GM23248 (cell line): ENCODE results near the gene PRELP. TPM values are rescaled to one million over a fixed set of nuclear protein-coding genes. Genes with fewer than 3 reads are reported as not detected.

Experiments
- DNase-seq: peaks from one replicate; pipeline ENCODE4 v3.0.0-alpha.2; 2015
- H2AFZ ChIP-seq: fragments of 200-600 bp; sonication (generic); 2 replicates; pipeline ENCODE4 v1.6.1; 2016; ENCODE audit warnings: antibody characterized with exemption
- H3F3A ChIP-seq: fragments of 200-600 bp; sonication (generic); 2 replicates; pipeline ENCODE4 v1.6.1; 2016; ENCODE audit warnings: mild to moderate bottlenecking, antibody characterized with exemption, mixed run types; ENCODE audit not compliant: insufficient read depth
- H3K27ac ChIP-seq: fragments of 200-600 bp; sonication (generic); 2 replicates; pipeline ENCODE4 v1.5.1; 2016; ENCODE audit warnings: mild to moderate bottlenecking
- H3K27me3 ChIP-seq: fragments of 200-600 bp; sonication (generic); replicated peaks from 2 replicates; pipeline ENCODE4 v1.6.1; 2016; ENCODE audit warnings: mild to moderate bottlenecking; ENCODE audit not compliant: insufficient read depth
- H3K36me3 ChIP-seq: fragments of 200-600 bp; sonication (generic); 2 replicates; pipeline ENCODE4 v1.6.1; 2016; ENCODE audit warnings: low read depth, mild to moderate bottlenecking
- H3K4me1 ChIP-seq: fragments of 200-600 bp; sonication (generic); 2 replicates; pipeline ENCODE4 v1.6.1; 2016; ENCODE audit warnings: mild to moderate bottlenecking; ENCODE audit not compliant: insufficient read depth
- H3K4me2 ChIP-seq: fragments of 200-600 bp; sonication (generic); one replicate; pipeline ENCODE4 v1.6.1; 2016; ENCODE audit warnings: mild to moderate bottlenecking; ENCODE audit not compliant: unreplicated experiment
- H3K4me3 ChIP-seq: fragments of 200-600 bp; sonication (generic); 2 replicates; pipeline ENCODE4 v1.5.1; 2016; ENCODE audit warnings: mild to moderate bottlenecking
- H3K79me2 ChIP-seq: fragments of 200-600 bp; sonication (generic); 2 replicates; pipeline ENCODE4 v1.6.1; 2016; ENCODE audit warnings: mild to moderate bottlenecking; ENCODE audit not compliant: insufficient read depth
- H3K9ac ChIP-seq: fragments of 200-600 bp; sonication (generic); 2 replicates; pipeline ENCODE4 v1.6.1; 2016; ENCODE audit warnings: mild to moderate bottlenecking
- H3K9me2 ChIP-seq: fragments of 200-600 bp; sonication (generic); 2 replicates; pipeline ENCODE4 v1.6.1; 2016; ENCODE audit warnings: mixed run types, mild to moderate bottlenecking, moderate library complexity; ENCODE audit not compliant: insufficient read depth
- H3K9me3 ChIP-seq: fragments of 200-600 bp; sonication (generic); one replicate; pipeline ENCODE4 v1.6.1; 2017; ENCODE audit warnings: low read depth
- H4K20me1 ChIP-seq: fragments of 200-600 bp; sonication (generic); 2 replicates; pipeline ENCODE4 v1.6.0; 2016; ENCODE audit not compliant: insufficient read depth
- EZH2 ChIP-seq: fragments of 200-600 bp; sonication (generic); IDR thresholded peaks from 2 replicates; pipeline ENCODE4 v1.6.1; 2018; ENCODE audit warnings: antibody characterized with exemption, mild to moderate bottlenecking; ENCODE audit not compliant: insufficient read depth, poor library complexity, severe bottlenecking
- EZH2phosphoT487 ChIP-seq: fragments of 200-600 bp; sonication (generic); IDR thresholded peaks from 2 replicates; pipeline ENCODE4 v1.6.1; 2018; ENCODE audit warnings: antibody characterized with exemption, moderate library complexity, mild to moderate bottlenecking, low read depth; ENCODE audit not compliant: insufficient read depth
- WGBS, 2 experiments: methylation state at CpG; one replicate each; pipeline ENCODE4 v1.1.6; 2015 to 2017; ENCODE audit warnings: low lambda C conversion rate in 2 of 2, low coverage in 1 of 2; ENCODE audit errors: missing lambda C conversion rate in 2 of 2; 5-methylcytosine and 5-hydroxymethylcytosine counted together
- in situ Hi-C: fragments of 300-500 bp; cut with MboI; formaldehyde crosslinking; loops from 2 replicates; pipeline ENCODE4 v1.15.0; 2020
- polyA plus RNA-seq: library from polyadenylated mRNA; unstranded; fragments of >200 nt; fragmentation: Nextera tagmentation; extraction: Ambion mirVana; gene quantifications from 2 replicates; pipeline ENCODE4 v1.2.1, GENCODE V29; 2016
- total RNA-seq: library from RNA; depleted of rRNA; stranded (reverse); fragments of >200 nt; shearing (Covaris generic); gene quantifications from 2 replicates; pipeline ENCODE4 v1.2.3, GENCODE V29; 2014

PRELP gene
- total and polyA plus RNA-seq, 2 experiments from 2014 or later, result 0.32 to 1.6 TPM

DNA sequence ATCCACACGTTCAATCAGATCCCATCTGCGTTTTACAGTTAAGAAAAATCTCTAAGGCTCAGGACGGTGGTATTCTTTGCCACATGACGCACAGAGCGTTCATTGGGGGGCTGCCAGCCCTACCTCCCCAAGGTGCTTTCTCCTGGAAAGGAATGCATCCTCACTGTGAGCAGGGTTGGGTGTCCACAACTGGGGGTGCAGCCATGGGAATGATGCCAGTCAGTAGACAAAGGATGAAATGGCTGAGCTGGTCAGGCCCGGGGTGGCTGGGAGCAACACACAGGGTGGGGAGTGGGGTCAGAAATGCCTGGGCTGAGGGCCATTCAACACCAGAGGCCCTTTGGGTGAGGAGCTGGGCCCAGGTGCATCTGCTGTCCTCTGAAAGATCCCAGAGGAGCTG is 44.3 kb downstream of the PRELP start:
- Histone ChIP-seq H3F3A (no peaks in the 10 kb centered on the region; the same call in 1 of the 2 replicates), H3K36me3 (no peaks in the 10 kb centered on the region), H3K79me2 (no peaks in the 10 kb centered on the region), H3K27ac (no peak overlapping the region), H3K9me3 (no peaks in the 10 kb centered on the region), H3K4me2 (no peak overlapping the region), H3K9ac (no peak overlapping the region), H3K4me1 (peaks cover 26% of the 10 kb centered on the region), H3K27me3 (no peaks in the 10 kb centered on the region), H2AFZ (no peak overlapping the region), H4K20me1 (no peaks in the 10 kb centered on the region), H3K4me3 (no peak overlapping the region), H3K9me2 (no peaks in the 10 kb centered on the region)
- whole genome bisulfite sequencing, 2 experiments, result 89 to 91% methylated on average over 6 of the region's 6 CpGs
- TF ChIP-seq EZH2phosphoT487 (no peak), EZH2 (no peak)
- no peak for DNase-seq
- in situ Hi-C loops, result no loop called here

DNA sequence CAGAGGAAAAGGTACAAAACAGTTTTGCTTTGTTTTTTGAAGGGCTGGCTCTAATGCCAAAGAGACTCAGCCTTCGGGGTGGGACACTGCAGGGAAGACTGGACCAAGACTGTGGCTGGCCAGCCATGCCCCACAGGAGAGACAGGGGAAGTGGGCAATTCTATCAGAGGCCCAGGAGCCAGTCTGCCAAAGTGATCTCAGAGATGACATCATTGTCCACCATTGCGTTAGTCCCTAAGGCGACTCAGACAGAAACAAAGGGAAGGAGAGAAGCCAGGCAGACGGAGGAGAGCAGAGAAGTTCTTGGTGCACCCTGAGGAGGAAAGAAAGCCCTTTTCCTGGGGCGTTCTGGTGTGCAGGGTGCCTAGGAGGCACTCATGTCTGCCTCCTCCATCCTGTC is 44.7 kb downstream of the PRELP start:
- H3K4me3 ChIP-seq, result no peak overlapping the region
- H3K9me2 ChIP-seq, result no peaks in the 10 kb centered on the region
- H4K20me1 ChIP-seq, result no peaks in the 10 kb centered on the region
- WGBS, 2 experiments, result 20 to 26% methylated on average over 5 of the region's 5 CpGs
- peaks cover 26% of the 10 kb centered on the region for H3K4me1 ChIP-seq
- H3K36me3 ChIP-seq, result no peaks in the 10 kb centered on the region
- peak overlapping the region; percentile 31 for H3K9ac ChIP-seq
- H3K27me3 ChIP-seq, result no peaks in the 10 kb centered on the region
- DNase-seq, result peak; percentile 79
- no peak overlapping the region for H3K27ac ChIP-seq
- H3K79me2 ChIP-seq, result no peaks in the 10 kb centered on the region
- no peaks in the 10 kb centered on the region; the same call in 1 of the 2 replicates for H3F3A ChIP-seq
- TF ChIP-seq EZH2 (no peak), EZH2phosphoT487 (no peak)
- H2AFZ ChIP-seq, result 0 out of 2 replicates have a peak overlapping the region, but pooled peaks have one; percentile 16
- H3K9me3 ChIP-seq, result no peaks in the 10 kb centered on the region
- in situ Hi-C loops, result no loop called here
- H3K4me2 ChIP-seq, result peak overlapping the region; percentile 20

DNA sequence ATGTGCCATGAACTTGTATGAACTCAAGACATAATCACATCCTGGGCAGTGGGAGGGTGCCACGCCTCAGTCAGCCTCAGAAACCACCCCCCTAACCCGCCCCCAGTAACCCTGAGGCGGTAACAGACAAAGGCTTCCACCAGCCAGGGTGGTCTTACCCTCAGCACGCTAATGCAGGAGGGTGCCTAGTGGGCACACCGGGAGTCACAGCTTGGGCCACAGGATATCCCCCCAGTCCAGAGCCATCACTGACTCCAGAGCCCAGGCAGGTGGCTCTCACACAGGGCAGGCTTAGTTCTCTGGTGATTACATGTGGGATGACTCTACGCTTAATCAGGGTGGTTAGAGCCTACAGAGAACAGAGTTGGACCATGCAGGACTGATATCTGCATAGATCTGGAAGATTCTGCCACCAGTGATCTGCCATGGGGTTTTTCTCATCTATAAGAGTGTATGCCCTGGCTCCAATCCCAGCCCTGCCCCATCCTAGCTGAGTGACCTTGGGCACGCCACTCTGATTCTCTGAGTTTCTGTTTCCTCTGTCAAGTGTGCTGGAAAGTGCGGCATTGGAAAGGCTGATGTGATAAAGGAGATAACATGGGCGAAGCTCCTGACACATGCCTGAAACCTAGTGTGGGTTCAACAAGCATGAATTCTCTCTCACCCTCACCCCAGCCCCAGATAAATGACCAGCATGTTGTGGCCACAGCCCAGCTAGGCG is 45.6 kb downstream of the PRELP start:
- in situ Hi-C loops, result no loop called here
- H3K27me3 ChIP-seq, result no peaks in the 10 kb centered on the region
- H3K27ac ChIP-seq, result no peak overlapping the region
- H2AFZ ChIP-seq, result no peak overlapping the region
- WGBS, 2 experiments, result 70 to 77% methylated on average over 9 to 10 of the region's 10 CpGs
- H3F3A ChIP-seq, result no peaks in the 10 kb centered on the region; the same call in 1 of the 2 replicates
- H3K4me1 ChIP-seq, result peaks cover 29% of the 10 kb centered on the region
- no peaks in the 10 kb centered on the region for H3K79me2 ChIP-seq
- no peaks in the 10 kb centered on the region for H4K20me1 ChIP-seq
- no peaks in the 10 kb centered on the region for H3K36me3 ChIP-seq
- H3K9me3 ChIP-seq, result no peaks in the 10 kb centered on the region
- TF ChIP-seq EZH2 (no peak), EZH2phosphoT487 (no peak)
- peak overlapping the region; percentile 20 for H3K4me2 ChIP-seq
- H3K9me2 ChIP-seq, result no peaks in the 10 kb centered on the region
- DNase-seq, result peak; percentile 55
- no peak overlapping the region for H3K4me3 ChIP-seq
- H3K9ac ChIP-seq, result no peak overlapping the region

DNA sequence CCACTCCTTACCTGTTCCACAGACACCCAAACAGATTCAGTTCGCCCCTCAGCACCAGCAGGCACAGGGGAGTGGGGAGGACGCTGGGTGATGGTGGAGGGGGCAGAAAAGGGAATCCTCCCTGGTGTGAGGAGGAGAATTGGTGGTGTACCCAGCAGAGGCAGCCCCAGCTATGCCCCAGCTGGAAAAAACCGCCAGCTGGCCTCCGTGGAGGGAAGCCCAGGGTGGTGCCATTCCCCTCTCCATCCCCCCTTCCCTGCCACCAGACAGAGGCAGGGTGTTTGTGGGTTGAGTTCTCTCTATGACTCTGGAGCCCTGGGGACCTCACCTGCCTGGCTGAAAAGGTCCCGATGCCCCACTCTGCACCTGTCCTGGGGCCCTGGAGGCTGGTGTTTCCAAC is 46.2 kb downstream of the PRELP start:
- Histone ChIP-seq H2AFZ (no peak overlapping the region), H4K20me1 (no peaks in the 10 kb centered on the region), H3K27ac (no peak overlapping the region), H3K9me2 (no peaks in the 10 kb centered on the region), H3K9me3 (no peaks in the 10 kb centered on the region), H3K79me2 (no peaks in the 10 kb centered on the region), H3K27me3 (no peaks in the 10 kb centered on the region), H3K36me3 (no peaks in the 10 kb centered on the region), H3K4me1 (peaks cover 35% of the 10 kb centered on the region), H3K9ac (no peak overlapping the region), H3K4me2 (no peak overlapping the region), H3K4me3 (no peak overlapping the region), H3F3A (no peaks in the 10 kb centered on the region; the same call in 1 of the 2 replicates)
- TF ChIP-seq EZH2phosphoT487, result no peak
- TF ChIP-seq EZH2, result no peak
- in situ Hi-C loops, result no loop called here
- no peak for DNase-seq
- WGBS, 2 experiments, result 62% methylated on average over 5 of the region's 5 CpGs
